ENCODE measurements around the gene CDX2.

DNA sequence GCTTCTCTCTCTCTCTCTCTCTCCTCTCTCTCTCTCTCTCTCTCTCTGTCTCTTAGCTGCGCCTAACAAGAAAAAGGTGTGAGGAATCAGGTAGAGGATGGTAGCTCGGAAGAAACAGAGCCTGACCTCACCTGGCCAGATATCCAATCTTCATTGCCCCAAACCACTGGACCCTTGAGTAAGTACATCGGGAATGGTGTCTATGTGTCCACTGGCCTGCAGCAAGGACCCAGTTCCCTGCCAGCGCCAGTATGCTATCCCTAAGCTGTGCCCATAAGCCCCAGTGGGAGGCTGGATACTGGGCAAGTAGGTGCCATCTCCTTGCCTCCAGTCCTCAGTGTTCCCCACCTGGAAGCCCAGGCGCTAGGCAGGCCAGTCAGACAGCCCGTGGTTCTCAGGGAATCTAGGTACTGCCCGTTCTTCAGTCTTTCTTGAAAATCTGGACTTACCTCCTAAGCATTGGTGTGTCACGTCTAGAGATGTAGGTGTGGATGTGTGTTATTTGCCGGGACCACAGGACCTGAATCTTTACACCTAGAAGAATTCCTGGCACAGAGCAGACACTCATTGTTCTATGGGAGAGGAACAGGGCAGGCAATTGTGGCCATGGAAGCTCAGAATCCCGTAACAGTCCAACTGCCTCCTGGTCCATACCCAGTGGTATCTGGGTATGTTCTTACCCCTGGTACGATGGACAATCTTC lies 12.0 kb upstream of the CDX2 start:
- TF ChIP-seq GABPA (IDR thresholded peaks at IDR 0.05 in 1 of 2, conservative IDR thresholded peaks at IDR 0.05 in 1 of 2) (no peak), FOXA2 (IDR thresholded peaks at IDR 0.05) (no peak), EGR1 (IDR thresholded peaks at IDR 0.05; ENCODE audit: low read depth in 2 of 2) (no peak), FOXA1 (IDR thresholded peaks at IDR 0.05) (no peak), TAF1 (conservative IDR thresholded peaks at IDR 0.05) (no peak), MAX (IDR thresholded peaks at IDR 0.05) (no peak), RAD21 (IDR thresholded peaks at IDR 0.05) (no peak), JUND (IDR thresholded peaks at IDR 0.05) (no peak), RXRA (IDR thresholded peaks at IDR 0.05) (no peak), SP1 (IDR thresholded peaks at IDR 0.05) (no peak), ZBTB33 (IDR thresholded peaks at IDR 0.05) (no peak)
- TF ChIP-seq, protein P1, sequence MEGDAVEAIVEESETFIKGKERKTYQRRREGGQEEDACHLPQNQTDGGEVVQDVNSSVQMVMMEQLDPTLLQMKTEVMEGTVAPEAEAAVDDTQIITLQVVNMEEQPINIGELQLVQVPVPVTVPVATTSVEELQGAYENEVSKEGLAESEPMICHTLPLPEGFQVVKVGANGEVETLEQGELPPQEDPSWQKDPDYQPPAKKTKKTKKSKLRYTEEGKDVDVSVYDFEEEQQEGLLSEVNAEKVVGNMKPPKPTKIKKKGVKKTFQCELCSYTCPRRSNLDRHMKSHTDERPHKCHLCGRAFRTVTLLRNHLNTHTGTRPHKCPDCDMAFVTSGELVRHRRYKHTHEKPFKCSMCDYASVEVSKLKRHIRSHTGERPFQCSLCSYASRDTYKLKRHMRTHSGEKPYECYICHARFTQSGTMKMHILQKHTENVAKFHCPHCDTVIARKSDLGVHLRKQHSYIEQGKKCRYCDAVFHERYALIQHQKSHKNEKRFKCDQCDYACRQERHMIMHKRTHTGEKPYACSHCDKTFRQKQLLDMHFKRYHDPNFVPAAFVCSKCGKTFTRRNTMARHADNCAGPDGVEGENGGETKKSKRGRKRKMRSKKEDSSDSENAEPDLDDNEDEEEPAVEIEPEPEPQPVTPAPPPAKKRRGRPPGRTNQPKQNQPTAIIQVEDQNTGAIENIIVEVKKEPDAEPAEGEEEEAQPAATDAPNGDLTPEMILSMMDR (IDR thresholded peaks at IDR 0.05; ENCODE audit: low read depth, low read length, missing input control), result no peak
- TF ChIP-seq, protein P2, sequence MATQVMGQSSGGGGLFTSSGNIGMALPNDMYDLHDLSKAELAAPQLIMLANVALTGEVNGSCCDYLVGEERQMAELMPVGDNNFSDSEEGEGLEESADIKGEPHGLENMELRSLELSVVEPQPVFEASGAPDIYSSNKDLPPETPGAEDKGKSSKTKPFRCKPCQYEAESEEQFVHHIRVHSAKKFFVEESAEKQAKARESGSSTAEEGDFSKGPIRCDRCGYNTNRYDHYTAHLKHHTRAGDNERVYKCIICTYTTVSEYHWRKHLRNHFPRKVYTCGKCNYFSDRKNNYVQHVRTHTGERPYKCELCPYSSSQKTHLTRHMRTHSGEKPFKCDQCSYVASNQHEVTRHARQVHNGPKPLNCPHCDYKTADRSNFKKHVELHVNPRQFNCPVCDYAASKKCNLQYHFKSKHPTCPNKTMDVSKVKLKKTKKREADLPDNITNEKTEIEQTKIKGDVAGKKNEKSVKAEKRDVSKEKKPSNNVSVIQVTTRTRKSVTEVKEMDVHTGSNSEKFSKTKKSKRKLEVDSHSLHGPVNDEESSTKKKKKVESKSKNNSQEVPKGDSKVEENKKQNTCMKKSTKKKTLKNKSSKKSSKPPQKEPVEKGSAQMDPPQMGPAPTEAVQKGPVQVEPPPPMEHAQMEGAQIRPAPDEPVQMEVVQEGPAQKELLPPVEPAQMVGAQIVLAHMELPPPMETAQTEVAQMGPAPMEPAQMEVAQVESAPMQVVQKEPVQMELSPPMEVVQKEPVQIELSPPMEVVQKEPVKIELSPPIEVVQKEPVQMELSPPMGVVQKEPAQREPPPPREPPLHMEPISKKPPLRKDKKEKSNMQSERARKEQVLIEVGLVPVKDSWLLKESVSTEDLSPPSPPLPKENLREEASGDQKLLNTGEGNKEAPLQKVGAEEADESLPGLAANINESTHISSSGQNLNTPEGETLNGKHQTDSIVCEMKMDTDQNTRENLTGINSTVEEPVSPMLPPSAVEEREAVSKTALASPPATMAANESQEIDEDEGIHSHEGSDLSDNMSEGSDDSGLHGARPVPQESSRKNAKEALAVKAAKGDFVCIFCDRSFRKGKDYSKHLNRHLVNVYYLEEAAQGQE (IDR thresholded peaks at IDR 0.05), result no peak
